OCI-LY3 (cell line): ENCODE data around the gene OTOR.

ENCODE experiments used
- EZH2phosphoT487 ChIP-seq: fragments of 200-600 bp; shearing (Covaris generic); IDR thresholded peaks from 2 replicates; pipeline ENCODE4 v1.6.1; 2018; ENCODE audit warnings: antibody characterized with exemption, mixed run types, low read depth
- TF ChIP-seq, protein P1 (sequence below): fragments of 200-600, 300-600 bp; sonication (generic); IDR thresholded peaks from 2 replicates; pipeline ENCODE4 v1.5.1; 2014; ENCODE audit warnings: antibody characterized with exemption, low read length, low read depth

- TF ChIP-seq, protein P1, sequence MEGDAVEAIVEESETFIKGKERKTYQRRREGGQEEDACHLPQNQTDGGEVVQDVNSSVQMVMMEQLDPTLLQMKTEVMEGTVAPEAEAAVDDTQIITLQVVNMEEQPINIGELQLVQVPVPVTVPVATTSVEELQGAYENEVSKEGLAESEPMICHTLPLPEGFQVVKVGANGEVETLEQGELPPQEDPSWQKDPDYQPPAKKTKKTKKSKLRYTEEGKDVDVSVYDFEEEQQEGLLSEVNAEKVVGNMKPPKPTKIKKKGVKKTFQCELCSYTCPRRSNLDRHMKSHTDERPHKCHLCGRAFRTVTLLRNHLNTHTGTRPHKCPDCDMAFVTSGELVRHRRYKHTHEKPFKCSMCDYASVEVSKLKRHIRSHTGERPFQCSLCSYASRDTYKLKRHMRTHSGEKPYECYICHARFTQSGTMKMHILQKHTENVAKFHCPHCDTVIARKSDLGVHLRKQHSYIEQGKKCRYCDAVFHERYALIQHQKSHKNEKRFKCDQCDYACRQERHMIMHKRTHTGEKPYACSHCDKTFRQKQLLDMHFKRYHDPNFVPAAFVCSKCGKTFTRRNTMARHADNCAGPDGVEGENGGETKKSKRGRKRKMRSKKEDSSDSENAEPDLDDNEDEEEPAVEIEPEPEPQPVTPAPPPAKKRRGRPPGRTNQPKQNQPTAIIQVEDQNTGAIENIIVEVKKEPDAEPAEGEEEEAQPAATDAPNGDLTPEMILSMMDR, result no peak
- no peak for TF ChIP-seq EZH2phosphoT487
These were observed 19.1 kb upstream of the OTOR start for GRCh38 chr20:16729080-16729479.
